ENCODE results near the gene PCP4L1.

Gene PCP4L1

DNA sequence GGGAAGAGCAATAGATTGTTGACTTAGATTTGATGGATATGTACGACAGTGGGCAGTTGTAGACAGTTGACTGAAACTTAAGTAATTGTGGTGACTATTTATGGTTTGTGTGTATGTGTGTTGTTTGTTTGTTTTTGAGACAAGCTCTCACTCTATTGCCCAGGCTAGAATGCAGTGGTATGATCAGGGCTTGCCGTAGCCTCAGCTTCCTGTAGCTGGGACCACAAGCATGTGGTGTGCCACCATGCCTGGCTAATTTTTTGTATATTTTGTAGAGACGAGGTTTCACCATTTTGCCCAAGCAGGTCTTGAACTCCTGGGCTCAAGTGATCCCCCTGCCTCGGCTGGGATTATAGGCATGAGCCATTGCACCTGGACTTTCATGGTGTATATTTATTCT, 65.5 kb downstream of the PCP4L1 start:
- no peak for DNase-seq

DNA sequence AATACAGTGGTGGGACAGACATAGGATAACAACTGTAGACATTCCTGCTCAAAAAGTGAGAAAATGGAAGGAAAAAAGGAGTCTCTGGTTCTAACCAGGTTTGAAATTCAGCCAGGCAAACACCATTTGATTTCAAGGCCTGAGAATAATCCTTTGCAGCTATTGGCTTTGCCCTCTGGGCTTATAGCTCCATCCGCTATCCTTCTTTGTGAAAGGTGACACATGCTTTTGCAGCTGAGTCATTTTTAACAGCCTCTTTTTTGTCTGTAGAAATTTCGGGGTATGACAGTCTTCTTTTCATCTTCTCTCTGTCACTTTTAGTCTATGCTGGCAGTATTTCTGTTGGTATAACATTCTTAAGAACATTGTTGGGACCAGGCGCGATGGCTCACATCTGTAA, 71.8 kb downstream of the PCP4L1 start:
- no peak for DNase-seq

DNA sequence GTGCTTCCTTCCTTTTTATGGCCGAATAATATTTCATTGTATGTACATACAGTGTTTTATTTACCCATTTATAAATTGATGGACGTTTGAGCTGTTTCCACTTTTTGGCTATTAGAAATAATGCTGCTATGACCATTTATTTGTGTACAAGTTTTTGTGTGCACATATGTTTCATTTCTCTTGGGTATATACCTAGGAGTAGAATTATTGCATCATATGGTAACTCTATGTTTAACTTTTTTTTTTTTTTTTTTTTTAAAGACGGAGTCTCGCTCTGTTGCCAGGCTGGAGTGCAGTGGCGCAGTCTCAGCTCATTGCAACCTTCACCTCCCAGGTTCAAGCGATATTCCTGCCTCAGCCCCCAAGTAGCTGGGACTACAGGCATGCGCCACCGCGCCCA, 74.6 kb downstream of the PCP4L1 start:
- no peak for DNase-seq
